Gastroesophageal sphincter (tissue), 3 donors: ENCODE results near the gene PGGT1B.

ENCODE experiments used
- EP300 ChIP-seq: sonication (generic); formaldehyde crosslinking; IDR thresholded peaks from one replicate; pipeline ENCODE4 v1.6.1; 2017; ENCODE audit warnings: antibody characterized with exemption, mild to moderate bottlenecking
- POLR2A ChIP-seq, 2 donors: fragments of 450-650 bp; IDR thresholded peaks; one replicate each; pipeline ENCODE4 v1.6.1; 2017; ENCODE audit warnings: antibody characterized with exemption in 2 of 2, mild to moderate bottlenecking in 2 of 2, moderate library complexity in 1 of 2
- TF ChIP-seq, protein P1 (sequence below), 4 experiments: fragments of 200-600 bp in 2 of 4; fragments of 450-650 bp in 2 of 4; sonication (generic) in 1 of 4; IDR thresholded peaks; one replicate each; pipeline ENCODE4 v1.5.1; 2017 to 2019; ENCODE audit warnings: antibody characterized with exemption in 4 of 4, mild to moderate bottlenecking in 2 of 4, moderate library complexity in 2 of 4

DNA sequence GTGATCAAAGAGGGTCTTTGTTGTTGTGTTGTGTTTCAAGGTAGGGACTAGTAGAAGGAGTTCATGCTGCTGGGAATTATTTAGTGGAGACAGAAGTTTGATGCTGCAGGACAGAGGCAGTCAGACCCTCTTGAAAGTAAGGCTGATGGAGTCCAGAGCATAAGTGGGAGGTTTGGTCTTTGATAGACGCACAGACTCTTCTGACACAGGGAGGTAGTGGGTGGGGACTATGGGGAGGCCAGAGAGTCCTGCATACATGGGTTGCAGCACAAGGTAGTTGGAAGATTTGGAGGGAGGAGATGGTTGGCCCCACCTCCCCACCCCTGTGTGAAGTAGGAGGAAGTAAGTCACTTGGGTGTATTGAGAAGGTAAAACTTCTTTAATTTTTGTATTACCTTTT is 36.1 kb upstream of the PGGT1B start:
- TF ChIP-seq, protein P1, sequence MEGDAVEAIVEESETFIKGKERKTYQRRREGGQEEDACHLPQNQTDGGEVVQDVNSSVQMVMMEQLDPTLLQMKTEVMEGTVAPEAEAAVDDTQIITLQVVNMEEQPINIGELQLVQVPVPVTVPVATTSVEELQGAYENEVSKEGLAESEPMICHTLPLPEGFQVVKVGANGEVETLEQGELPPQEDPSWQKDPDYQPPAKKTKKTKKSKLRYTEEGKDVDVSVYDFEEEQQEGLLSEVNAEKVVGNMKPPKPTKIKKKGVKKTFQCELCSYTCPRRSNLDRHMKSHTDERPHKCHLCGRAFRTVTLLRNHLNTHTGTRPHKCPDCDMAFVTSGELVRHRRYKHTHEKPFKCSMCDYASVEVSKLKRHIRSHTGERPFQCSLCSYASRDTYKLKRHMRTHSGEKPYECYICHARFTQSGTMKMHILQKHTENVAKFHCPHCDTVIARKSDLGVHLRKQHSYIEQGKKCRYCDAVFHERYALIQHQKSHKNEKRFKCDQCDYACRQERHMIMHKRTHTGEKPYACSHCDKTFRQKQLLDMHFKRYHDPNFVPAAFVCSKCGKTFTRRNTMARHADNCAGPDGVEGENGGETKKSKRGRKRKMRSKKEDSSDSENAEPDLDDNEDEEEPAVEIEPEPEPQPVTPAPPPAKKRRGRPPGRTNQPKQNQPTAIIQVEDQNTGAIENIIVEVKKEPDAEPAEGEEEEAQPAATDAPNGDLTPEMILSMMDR (IDR thresholded peaks at IDR 0.05): no peak
- TF ChIP-seq POLR2A (IDR thresholded peaks at IDR 0.05): no peak
- TF ChIP-seq EP300: no peak
